Left cardiac atrium (tissue), 4 donors: ENCODE data around the gene TMEM269. TPM values are rescaled to one million over a fixed set of nuclear protein-coding genes. Genes with fewer than 3 reads are reported as not detected.

ENCODE experiments used
- ATAC-seq, 2 donors: fragments of 200-7000 bp; cut with Tn5 transposase; one replicate each; pipeline ENCODE4 v1.9.1; 2020; ENCODE audit warnings: mild to moderate bottlenecking in 2 of 2, moderate library complexity in 2 of 2
- DNase-seq: peaks from one replicate; pipeline ENCODE4 v3.0.0-alpha.2; 2020
- intact Hi-C, 2 donors: fragments of 100-400 bp; cut with DNase I; formaldehyde crosslinking; loops; one replicate each; pipeline versions ENCODE4 v1.14.1 to v1.15.1; 2022 to 2023
- total RNA-seq, 2 donors: library from RNA; stranded (reverse); fragmentation: NEBNext Ultra II Directional; extraction: Animal tissue kit (Norgen Biotek cat#: 25700); gene quantifications; one replicate each; pipeline ENCODE4 v1.2.1, GENCODE V29; 2021
- donor health status: DM: no; HTN: yes; CAD: no.
- donor health status: DM: no; HTN: yes; CAD: no; lungs with severe emphysema.
- donor health status: DM: yes; HTN: yes; CAD: no.
- donor health status: Dilated cardiomyopathy.

Gene TMEM269
- total RNA-seq, 2 donors from 2014 or later, result 0.13 TPM; not detected in 1

DNA sequence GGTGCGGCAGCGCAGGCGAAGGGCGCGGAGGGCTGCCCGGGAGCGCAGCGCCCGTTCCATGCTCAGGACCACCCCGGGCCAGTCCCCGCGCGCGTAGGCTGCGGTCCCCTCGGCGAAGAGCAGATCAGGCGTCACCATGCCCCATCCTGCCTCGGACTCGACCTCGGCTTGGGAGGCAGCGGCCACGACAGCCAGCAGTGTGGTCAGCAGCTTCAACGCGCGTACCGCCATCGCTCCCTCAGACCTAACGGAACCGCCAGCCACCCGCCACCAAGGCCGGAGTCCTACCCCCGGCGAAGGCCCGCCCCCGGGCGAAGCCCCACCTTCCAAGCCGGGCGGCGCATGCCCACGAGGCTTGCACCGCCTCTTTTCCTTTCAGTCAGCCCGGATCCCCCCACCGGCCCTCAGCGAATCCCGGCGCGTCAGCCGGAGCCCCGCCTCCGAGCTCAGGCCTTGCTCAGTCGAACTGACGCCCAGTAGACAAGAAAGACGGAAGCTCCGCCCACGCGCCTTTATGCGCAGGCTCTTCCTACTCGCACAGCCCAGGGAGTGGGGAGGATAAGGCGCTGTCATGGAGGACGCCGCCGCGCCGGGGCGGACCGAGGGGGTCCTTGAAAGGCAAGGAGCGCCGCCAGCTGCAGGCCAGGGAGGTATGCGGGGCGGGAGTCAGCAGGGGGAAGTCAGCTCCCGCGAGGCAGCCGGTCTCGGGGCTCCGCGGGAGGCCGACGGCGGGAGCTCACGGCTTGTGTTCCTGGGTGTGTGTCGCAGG is 17.9 kb upstream of the TMEM269 start, which contains the start of the genes C1orf50 and P3H1:
TSS of gene C1orf50 (plus strand) at position 509 of the 769 bp plus-strand sequence. CDS start at position 572, 63 bp downstream.
TSS of gene P3H1 (minus strand) at position 288 of the 769 bp plus-strand sequence. CDS start at position 231, 57 bp downstream.
- intact Hi-C loops, result loop anchor here in 1 of 2 donors (5.0 kb wide), 1 partner anchor 50 kb away; the partner anchor contains the start of genes ERMAP and SVBP
- DNase-seq (peak; percentile 100), ATAC-seq (peak; percentile 95 to 96)

DNA sequence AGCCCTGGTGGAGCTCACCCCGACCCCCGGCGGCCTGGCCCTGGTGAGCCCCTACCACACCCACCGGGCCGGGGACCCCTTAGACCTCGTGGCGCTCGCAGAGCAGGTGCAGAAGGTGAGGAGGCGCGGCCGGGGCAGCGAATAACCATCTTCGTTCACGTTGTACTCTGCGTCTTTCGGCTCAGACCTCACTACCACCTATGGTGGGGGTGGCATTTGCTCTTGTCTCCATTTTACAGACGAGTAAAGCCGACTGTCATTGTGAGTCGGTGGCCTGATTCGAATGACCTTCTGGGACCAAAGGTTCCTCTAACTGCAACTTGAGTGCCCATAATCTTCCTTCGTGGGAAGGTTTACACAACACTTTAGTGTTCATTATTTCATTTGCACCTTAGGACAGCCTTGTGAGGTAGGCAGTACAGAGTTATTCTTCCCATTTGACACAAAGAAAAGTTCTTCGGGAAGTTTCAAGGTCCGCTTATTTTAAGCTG is 17.2 kb upstream of the TMEM269 start:
- ATAC-seq, result peak; percentile 25 to 39
- intact Hi-C loops, result loop anchor here in 1 of 2 donors (5.0 kb wide), 1 partner anchor 50 kb away; the partner anchor contains the start of genes ERMAP and SVBP
- DNase-seq, result no peak

DNA sequence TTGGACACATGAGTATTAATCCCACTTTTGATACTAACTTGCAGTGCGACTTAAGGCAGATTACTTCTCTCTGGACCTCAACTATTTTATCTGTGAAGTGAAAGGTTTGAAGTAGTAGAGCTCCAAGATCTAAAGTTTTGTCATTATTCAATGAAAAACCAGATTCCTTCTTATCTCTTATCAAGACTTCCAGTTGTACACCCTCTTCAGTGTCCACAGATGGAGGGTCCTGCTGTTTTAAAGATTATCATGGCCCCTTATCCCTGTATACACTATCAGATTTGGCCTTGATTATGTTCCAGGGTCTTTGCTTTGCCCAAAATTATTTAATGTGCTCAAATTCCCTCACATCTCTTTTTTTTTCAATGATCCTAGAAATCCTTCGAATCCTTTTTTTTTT is 16.6 kb upstream of the TMEM269 start:
- ATAC-seq (no peak), DNase-seq (no peak)
- intact Hi-C loops, result loop anchor here in 1 of 2 donors (5.0 kb wide), 1 partner anchor 49 kb away; the partner anchor contains the start of genes ERMAP and SVBP

DNA sequence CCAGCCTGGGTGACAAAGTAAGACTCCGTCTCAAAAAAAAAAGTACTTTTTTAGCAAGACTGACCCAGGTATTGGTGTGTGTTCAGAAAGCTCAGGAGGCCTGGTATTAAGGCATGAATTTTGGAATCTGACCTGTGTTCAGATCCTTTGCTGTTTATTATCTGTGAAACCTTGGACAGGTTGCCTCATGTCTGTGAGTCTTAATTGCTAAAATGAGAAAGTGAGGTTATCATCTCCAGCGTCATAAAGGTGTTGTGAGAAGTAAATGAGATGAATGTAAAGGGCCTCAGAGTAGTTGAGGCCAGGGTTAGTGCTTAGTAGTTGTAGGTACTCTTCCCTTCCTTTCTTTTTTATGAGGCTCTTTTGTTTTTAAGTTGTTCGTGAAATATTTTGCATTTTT is 15.0 kb upstream of the TMEM269 start:
- intact Hi-C loops, result loop anchor here (5.0 to 10.0 kb wide), 2 partner anchors 47 to 305 kb away; partner anchors contain the start of genes ERMAP (in 1 of the 2) and SVBP (in 1 of the 2)
- ATAC-seq (no peak), DNase-seq (no peak)

DNA sequence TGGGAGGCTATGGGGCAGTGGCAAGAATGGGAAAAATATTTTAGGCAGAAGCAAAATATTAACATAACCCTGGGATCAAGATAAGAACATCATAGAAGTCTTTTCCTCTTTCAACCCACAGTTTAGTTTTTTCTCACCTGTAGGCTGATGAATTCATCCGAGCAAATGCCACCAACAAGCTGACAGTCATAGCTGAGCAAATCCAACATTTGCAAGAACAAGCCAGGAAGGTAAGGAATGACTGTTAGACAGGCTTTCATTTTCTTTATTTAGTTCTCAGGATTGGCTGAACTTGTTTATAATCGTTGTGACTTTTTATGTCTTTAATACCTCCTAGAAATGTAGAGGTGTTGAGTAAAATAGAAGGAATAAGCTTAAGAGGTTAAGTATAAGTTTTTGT is 11.4 kb upstream of the TMEM269 start:
- no peak for ATAC-seq
- intact Hi-C loops, result loop anchor here in 1 of 2 donors (10.0 kb wide), 1 partner anchor 301 kb away; no protein-coding TSS in a partner anchor
- DNase-seq, result no peak

DNA sequence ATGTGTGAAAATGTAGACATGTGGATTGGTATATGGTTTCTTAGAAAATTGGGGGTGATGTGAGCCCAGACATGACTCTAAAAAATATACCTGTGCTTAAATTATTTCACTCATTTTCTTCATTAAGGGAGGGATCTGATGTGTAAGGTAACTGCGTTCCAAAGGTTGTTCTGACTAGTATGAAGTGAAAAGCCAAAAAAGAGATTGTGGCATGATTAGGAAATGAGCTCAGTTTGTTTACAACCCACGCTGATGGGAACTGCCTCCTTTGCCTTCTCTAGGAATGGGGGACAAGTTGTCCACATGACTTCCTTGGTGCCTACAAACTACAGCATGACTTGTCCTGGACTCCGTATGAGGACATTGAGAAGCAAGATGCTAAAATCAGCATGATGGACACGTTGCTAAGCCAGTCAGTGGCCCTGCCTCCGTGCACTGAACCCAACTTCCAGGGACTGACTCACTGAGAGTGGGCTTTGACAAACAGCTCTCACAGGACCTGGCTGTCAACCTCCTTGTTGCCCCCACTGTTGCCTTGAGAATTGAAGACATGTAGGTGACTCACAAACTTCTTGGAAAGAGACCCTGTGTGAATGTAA is 9.8 kb upstream of the TMEM269 start:
- ATAC-seq (no peak), DNase-seq (no peak)
- intact Hi-C loops, result loop anchor here (5.0 to 10.0 kb wide), 3 partner anchors 142 to 300 kb away; no protein-coding TSS in a partner anchor

DNA sequence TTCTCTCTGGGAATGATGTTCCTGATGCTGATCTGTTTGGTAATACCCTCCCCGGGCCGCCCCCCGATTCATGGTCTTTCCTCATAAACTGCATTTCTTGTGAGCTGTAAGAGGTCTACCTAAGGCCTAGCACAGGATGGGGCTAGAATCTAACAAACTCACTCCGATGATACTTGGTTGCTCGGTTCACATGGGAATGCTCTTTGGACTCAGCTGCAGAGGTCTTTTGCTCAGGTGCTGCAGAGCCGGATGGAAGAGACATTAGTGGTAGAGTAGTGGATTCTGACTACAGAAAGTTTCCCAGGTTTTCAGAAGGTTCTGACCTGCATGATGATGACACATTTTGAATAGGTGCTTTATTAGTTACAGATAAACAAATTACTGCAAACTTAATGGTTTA is 8.3 kb upstream of the TMEM269 start:
- DNase-seq (no peak), ATAC-seq (no peak)
- intact Hi-C loops, result loop anchor here (5.0 to 10.0 kb wide), 3 partner anchors 141 to 298 kb away; no protein-coding TSS in a partner anchor

DNA sequence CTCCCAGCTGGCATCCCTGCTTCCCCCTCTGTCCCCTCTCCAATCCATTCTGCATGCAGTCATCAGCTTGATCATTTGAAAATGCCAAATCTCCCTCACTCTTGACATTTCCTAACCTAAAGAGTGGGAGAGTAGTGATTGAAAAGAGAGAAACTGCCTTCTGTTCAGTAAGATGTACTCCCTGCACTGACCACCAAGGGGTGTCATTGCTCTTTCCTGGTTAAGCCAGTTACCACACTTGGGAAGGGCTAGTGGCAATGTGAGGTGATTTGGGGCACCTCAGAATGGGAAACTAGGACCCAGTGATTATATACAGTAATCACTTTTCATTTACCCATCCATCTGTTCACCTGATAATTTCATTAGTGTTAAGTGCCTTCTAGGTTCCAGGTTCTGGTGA is 6.9 kb upstream of the TMEM269 start:
- intact Hi-C loops, result loop anchor here (5.0 to 10.0 kb wide), 3 partner anchors 139 to 297 kb away; no protein-coding TSS in a partner anchor
- DNase-seq (no peak), ATAC-seq (peak; percentile 35 to 70)

DNA sequence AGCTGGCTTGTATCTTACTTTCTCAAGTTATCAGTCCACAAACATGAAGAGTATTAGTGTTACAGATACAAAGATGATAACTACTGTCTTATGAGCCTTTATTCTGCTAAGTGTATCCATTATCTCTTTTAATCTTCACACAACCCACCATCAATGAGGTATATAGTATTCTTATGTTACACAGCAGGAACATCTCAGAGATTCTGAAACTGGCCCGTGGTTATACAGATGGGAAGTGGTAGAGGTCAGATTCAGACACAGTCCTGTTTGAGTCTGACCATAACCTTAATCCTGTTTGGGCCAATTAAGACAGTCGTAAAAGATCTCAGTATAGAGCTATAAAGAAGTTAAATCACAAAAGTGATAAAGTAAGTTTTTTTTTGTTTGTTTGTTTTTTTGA is 5.1 kb upstream of the TMEM269 start:
- intact Hi-C loops, result loop anchor here (5.0 to 10.0 kb wide), 3 partner anchors 138 to 295 kb away; no protein-coding TSS in a partner anchor
- DNase-seq (no peak), ATAC-seq (no peak)

DNA sequence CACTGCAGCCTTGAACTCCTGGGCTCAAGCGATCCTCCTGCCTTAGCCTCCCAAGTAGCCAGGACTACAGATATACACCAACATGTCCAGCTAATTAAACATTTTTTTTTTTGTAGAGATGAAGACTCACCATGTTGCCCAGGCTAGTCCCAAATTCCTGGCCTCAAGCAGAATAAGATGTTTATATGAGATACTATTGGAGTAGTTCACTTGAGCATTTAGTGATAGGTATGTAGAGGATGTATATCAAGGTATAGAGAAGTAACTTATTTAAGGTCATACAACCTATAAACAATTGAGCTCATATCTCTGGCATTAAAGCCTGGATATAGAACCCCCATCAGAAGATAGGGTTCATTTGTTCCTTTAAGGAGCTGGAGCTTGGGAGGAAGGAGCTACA is 4.6 kb upstream of the TMEM269 start:
- ATAC-seq (no peak), DNase-seq (no peak)
- intact Hi-C loops, result no loop called here

DNA sequence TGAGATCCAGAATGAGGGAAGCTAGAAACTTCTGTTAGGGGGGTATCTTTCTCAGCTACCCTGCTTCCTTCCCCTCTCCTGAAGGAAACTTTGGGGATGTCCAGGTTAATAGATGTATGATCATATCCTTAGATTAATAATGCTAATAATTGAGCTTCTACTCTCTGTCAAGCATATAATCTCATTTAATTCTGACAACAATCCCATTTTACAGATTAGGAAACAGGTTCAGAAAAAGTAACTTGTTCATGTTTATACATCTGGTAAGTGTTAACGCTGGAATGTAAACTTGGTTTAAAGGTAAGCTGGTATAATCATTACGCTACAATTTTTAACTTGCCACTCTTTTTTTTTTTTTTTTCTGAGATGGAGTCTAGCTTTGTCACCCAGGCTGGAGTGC is 1.7 kb upstream of the TMEM269 start:
- no peak for ATAC-seq
- DNase-seq, result no peak
- intact Hi-C loops, result no loop called here

DNA sequence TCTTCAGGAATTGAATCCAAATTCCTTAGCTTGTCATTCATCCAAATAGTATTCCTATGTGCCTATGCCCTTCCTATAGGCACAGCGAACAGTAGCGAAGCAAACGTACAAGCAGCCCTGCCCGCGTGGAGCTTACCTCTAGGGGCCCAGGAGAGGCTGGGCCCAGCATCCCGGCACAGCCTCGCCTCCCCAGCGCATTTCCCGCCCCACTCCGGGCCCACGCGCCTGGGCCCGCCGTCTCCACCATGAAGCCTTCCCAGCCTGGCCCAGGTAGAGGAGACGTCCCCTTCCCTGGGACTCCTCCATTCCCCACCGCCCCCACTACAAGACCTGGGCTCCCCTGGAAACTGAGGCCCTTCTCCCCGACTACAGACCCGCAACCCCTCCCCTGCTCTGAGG is 245 bp upstream of the TMEM269 start:
- intact Hi-C loops, result no loop called here

DNA sequence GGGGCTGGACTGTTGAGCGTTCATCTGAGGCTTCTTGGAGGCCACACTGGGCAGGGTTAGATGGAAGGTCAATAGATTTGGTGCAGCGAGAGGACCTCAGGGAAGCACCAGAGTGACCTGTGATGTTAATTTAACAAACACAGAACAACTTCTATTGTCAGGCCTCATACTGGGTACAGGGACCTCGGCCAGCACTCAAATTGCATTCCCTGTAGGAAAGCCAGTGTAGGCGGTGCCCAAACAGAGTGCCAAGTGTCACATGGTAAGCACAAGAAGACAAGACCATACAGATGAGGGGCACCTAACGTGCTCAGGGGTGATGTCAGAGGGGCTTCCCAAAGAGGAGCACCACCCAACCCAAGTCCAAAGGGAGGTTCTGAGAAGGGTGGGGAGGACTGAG is 1.3 kb downstream of the TMEM269 start:
- intact Hi-C loops, result no loop called here
- DNase-seq, result no peak
- no peak for ATAC-seq

More for the DNA sequence above, 245 bp upstream of the TMEM269 start:
- no peak for ATAC-seq
- DNase-seq, result no peak

DNA sequence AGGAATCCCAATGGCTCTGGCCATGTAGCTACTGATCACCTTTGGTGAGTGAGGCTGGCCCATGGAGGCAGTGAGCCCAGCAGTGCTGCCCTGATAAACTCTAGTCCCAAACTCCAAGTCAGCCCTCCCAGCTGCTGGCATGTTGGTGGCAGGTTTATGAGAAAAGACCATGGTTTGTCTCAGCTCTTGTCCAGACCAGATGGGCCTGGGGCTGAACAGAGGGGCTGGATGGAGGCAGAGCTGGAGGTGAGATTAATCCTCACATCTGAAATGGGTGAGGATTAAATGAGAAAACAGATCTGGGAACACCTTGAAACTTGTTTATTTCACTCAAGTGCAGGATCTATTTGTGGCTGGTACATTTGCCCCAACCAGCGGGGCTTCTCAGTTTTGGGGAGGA is 3.2 kb downstream of the TMEM269 start:
- DNase-seq (no peak), ATAC-seq (no peak)

DNA sequence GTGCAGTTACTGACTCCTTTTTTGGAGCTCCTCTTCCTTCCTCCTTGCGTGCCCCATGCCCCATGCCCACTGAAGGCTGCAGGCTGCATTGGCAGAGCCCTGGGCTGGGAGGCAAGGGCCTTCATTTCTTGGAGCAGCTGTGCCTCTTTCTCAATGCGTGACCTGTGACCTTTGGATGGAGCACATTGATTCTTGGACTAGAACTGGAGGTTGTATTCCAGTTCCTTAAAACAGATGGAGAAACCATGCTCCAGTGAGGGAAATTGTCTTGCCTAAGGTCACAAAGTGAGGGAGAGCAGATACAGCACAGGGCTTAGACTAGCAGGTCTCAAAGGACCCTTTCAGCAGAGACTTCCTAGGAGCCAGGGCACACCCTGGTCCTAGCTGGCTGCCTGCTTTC is 9.0 kb downstream of the TMEM269 start:
- intact Hi-C loops, result no loop called here
- DNase-seq, result no peak
- ATAC-seq, result peak in 1 of 2 donors; percentile 77

More for the DNA sequence above, 3.2 kb downstream of the TMEM269 start:
- intact Hi-C loops, result no loop called here

DNA sequence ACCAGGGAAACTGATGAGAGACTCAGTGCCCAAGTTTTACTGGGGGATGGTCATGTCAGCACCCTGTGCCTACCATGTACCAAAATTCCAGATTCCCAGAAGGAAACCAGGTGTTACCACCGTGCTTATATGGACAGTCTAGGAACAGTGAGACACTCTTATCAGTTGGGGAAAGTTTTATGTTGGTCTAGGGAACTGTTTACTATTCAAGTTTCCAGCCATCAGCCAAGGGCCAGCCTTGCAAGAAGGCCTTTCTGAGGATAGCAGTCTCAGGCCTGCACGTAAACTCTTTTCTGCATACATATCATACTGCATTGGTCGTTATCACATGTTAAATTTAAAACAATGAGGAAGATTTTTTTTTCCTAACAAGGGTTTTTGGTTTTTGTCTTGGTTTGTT is 12.6 kb downstream of the TMEM269 start:
- ATAC-seq, result no peak
- intact Hi-C loops, result no loop called here
- DNase-seq, result no peak

DNA sequence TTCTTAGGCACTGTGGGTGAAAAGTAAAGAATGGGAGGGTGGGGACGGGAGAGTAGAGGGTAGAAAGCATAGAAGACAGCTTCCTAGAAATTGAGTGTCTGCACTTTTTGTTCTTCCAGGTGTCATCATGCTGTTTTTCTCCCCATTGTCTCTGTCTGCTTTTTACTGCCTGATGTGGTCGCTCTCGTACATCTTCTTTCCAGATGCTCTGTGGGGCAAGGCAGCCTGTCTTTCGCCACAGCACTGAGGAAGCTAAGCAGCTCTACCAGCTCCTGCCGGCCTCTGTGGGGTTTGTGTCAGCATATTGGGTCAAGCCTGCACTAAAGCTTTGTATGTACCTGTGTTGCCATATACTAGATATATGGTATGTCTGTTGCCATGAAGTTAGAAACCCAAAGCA is 13.2 kb downstream of the TMEM269 start:
- intact Hi-C loops, result no loop called here
- ATAC-seq, result no peak
- DNase-seq, result no peak

DNA sequence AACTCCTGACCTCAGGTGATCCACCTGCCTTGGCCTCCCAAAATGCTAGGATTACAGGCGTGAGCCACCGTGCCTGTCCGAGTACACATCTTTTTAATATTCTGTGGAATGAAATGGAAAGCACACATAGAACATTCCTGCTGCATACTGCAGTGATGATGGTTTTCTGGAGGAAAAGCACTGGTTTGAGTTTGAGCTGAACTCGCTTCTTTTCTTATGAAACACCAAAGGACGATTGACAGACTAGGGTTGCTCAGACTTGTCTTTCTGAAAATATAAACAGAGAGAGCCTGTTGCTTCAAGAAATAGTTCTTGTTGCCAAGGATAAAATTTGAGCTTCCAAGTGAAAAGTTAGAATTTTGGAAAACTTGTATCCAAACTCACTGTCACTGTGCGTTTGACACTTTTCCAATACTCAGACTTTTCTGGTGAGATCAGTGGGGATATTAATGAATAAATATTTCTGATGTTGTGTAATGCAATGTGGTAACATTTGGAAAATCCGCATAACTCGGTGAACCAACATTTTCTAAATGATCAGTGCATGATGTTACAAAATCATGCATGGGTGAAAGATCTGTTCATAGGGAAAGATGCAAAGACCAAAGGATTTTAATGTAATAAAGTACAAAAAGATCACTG is 17.2 kb downstream of the TMEM269 start:
- intact Hi-C loops, result no loop called here
- DNase-seq (no peak), ATAC-seq (peak in 1 of 2 donors; percentile 61)

DNA sequence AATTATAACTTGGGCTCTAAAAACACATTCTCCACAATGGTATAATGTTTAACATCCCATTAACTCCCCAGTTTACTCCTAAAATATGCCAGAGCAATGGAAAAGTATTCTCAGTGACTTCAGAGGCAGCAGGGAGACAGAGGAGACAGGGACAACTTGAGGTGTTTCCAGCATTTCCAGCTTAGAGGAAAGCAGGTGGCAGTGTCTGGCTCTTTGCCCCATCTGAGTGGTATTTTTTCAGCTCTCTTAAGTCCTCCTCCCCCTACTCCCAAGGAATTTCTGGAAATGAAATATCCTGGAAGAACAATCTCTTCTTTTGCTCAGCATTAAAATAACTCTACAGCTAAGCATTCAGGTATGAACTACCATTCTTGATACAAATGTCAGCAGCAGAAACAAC is 21.4 kb downstream of the TMEM269 start:
- intact Hi-C loops, result no loop called here
- ATAC-seq (no peak), DNase-seq (no peak)
